ENCODE data around the gene RPL13. TPM values are rescaled to one million over a fixed set of nuclear protein-coding genes. Genes with fewer than 3 reads are reported as not detected.
"Not testable (repeated sequence)": the region's sequence is repeated elsewhere in the genome, so short reads cannot be mapped to it uniquely, and the experiment has no call there.

RPL13 gene
- total RNA-seq, 1 donor from 2014 or later, result 9,109 TPM

DNA sequence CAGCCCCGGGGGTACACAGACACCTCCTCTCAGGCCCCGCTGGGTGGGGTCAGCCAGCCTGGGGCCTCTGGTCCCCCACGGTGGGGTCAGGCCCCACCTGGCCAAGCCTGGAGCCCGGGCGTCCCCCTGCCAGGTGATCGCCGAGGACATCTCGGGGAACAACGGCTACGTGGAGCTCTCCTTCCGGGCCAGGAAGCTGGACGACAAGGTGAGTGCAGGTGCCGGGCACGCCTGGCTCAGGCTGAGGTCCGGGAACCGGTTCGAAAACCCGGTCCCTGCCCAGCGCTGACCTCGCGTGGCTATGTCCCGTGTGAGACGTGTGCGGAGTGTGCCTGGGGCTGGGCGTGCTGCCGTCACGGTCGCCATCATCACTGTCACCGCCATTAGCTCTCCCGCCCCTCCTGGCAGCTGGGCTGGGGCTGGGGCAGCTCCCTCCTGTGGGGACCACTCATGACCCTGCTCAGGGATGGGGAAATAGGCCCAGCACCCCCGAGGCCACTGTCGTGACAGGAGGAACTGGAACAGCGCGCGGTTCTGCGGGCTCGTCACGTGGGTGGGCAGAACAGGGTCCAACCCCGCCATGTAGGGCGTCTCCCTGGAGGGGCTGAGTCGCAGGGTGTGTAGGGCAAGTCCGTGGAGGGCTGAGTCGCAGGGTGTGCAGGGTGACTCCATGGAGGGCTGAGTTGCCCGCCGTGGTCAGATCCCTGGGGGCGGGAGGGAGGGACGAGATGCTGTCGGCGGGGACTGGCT is 23.6 kb downstream of the RPL13 start:
- no peak overlapping the region for H3K4me3 ChIP-seq (ENCODE audit: low read depth, low read length)
- no peak for DNase-seq (ENCODE audit: low read depth)
- TF ChIP-seq, protein P1, sequence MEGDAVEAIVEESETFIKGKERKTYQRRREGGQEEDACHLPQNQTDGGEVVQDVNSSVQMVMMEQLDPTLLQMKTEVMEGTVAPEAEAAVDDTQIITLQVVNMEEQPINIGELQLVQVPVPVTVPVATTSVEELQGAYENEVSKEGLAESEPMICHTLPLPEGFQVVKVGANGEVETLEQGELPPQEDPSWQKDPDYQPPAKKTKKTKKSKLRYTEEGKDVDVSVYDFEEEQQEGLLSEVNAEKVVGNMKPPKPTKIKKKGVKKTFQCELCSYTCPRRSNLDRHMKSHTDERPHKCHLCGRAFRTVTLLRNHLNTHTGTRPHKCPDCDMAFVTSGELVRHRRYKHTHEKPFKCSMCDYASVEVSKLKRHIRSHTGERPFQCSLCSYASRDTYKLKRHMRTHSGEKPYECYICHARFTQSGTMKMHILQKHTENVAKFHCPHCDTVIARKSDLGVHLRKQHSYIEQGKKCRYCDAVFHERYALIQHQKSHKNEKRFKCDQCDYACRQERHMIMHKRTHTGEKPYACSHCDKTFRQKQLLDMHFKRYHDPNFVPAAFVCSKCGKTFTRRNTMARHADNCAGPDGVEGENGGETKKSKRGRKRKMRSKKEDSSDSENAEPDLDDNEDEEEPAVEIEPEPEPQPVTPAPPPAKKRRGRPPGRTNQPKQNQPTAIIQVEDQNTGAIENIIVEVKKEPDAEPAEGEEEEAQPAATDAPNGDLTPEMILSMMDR (conservative IDR thresholded peaks at IDR 0.05; ENCODE audit: low read depth, low read length), result no peak

DNA sequence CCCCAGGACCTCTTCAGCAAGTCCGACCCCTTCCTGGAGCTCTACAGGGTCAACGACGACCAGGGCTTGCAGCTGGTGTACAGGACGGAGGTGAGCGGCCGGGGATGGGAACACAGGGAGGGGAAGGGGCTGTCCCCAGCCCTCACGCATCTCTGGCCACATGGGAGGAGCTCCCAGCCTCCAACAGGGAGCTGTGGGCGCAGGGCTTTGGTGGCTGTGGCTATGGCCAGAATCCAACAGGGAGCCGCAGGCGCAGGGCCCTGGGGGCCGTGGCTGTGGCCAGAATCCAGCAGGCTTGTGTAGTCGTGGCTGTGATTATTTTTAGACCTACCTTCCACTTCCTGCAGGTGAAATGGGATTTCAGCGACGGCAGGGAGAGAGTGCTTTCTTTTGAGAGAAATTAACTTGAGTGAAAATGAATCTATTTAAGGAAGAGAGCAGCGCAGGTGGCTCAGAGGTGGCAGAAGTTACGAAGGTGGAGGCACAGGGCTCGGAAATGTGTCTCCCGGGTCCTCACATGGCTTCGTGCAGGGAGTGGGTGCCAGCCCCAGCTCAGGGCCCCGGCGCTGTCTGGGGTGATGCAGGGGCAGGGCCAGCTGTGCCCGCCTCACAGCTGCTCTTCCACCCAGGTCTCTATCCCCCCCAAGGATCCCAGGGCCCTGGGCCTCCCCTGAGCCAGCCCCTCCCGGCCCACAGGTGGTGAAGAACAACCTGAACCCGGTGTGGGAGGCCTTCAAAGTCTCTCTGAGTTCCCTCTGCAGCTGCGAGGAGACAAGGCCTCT is 24.5 kb downstream of the RPL13 start:
- TF ChIP-seq, protein P1 (conservative IDR thresholded peaks at IDR 0.05; ENCODE audit: low read depth, low read length), result no peak
- DNase-seq (ENCODE audit: low read depth), result no peak

DNA sequence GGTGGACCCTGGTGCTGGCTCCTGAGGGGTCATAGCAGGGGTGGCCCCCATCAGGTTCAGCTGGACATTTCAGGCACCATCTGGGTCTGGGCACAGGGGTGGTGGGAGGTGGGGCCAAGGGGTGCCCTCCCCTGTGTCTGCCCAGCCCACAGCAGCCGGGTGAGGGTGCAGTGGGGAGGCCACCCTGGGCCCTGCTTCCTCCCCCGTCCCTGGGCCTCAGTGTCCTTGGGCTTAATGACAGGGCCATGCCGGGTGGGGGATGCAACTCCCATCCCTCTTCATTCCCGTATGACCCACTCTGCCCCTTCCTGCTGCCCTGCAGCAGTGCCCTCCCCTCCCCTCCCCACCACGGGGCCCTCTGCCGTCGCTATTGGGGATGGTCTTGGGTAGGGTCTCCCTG is 25.7 kb downstream of the RPL13 start:
- TF ChIP-seq, protein P1 (conservative IDR thresholded peaks at IDR 0.05; ENCODE audit: low read depth, low read length), result no peak
- DNase-seq (ENCODE audit: low read depth), result no peak
- H3K4me3 ChIP-seq (ENCODE audit: low read depth, low read length), result no peak overlapping the region

More for the DNA sequence above, 24.5 kb downstream of the RPL13 start:
- no peak overlapping the region for H3K4me3 ChIP-seq (ENCODE audit: low read depth, low read length)

DNA sequence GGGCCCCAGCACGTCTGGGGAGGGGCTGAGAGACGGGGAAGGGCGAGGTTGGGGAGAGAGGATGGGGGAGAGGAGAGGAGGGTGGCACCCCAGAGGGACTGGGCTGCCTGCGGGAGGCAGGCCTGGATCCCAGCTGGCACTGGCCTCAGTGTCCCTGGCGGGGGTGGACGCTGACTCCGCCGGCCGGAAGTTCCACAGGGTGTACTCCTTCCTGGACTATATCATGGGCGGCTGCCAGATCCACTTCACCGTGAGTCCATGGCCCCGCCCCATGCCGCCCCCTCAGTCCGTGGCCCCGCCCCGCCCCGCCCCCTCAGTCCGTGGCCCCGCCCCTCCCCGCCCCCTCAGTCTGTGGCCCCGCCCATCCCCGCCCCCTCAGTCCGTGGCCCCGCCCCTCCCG is 26.4 kb downstream of the RPL13 start:
- TF ChIP-seq, protein P1 (conservative IDR thresholded peaks at IDR 0.05; ENCODE audit: low read depth, low read length), result no peak
- no peak for DNase-seq (ENCODE audit: low read depth)
- H3K4me3 ChIP-seq (ENCODE audit: low read depth, low read length), result no peak overlapping the region

DNA sequence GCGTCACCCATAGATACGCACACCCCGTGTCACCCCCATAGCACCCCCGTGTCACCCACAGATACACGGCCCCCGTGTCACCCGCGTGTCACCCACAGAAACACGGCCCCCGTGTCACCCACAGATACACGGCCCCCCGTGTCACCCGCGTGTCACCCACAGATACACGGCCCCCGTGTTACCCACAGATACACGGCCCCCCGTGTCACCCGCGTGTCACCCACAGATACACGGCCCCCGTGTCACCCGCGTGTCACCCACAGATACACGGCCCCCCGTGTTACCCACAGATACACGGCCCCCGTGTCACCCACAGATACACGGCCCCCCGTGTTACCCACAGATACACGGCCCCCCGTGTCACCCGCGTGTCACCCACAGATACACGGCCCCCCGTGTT is 27.2 kb downstream of the RPL13 start:
- DNase-seq (ENCODE audit: low read depth); H3K4me3 ChIP-seq (ENCODE audit: low read depth, low read length): not testable (repeated sequence)

DNA sequence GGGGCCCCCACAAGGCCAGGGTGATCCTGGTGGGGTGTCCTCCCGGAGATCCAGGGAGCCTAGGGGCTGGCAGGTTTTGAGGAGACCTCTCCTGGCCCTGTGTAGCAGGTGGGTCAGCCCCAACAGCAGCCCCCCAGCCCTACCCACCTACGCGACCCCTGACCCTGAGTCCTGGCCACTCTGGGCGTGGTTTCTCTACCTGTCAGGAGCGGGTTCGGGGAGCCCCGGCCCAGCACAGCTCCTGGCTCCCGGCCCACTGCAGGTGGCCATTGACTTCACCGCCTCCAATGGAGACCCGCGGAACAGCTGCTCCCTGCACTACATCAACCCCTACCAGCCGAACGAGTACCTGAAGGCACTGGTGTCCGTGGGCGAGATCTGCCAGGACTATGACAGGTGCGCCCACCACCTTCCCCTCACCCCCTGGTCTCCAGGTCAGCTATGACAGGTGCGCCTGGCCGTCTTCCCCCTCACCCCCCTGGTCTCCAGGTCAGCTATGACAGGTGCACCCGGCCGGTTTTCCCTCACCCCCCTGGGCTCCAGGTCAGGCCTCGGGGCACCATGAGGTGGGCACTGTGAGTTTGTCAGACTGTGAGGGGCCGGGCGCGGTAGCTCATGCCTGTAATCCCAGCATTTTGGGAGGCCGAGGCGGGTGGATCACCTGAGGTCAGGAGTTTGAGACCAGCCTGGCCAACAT is 28.1 kb downstream of the RPL13 start:
- DNase-seq (ENCODE audit: low read depth), result no peak
- H3K4me3 ChIP-seq (ENCODE audit: low read depth, low read length), result no peak overlapping the region
- TF ChIP-seq, protein P1 (conservative IDR thresholded peaks at IDR 0.05; ENCODE audit: low read depth, low read length), result no peak

DNA sequence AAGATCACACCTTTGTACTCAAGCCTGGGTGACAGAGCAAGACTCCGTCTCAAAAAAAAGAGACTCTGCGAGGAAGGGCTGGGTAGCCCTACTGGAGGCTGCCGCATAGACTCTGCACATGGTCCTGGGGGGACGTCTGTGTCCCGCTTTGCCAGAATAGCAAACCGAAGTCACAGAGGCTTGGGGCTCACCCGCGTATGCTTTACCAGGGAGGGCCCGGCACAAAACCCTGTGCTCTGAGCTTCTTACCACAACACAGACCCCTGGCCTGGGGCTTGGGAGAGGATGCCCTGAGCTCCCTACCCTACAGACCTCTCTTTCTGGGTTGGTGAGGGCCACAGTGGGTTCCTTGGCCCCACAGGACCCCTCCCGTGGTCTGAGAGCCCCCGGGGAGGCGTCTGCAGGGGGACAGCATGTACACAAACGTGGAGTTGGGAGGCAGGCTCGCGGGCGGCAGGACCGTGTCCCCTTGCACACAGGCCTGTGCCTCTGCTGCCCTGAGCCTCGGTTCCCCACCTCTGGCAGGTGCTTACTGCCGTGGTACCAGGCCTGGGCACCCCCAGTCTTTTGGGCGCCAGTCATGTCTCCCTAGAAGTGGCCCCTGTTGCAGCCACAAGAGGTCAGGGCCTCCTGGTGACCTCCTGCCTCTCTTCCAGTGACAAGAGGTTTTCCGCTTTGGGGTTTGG is 28.9 kb downstream of the RPL13 start:
- DNase-seq (ENCODE audit: low read depth), result no peak
- no peak overlapping the region for H3K4me3 ChIP-seq (ENCODE audit: low read depth, low read length)
- TF ChIP-seq, protein P1 (conservative IDR thresholded peaks at IDR 0.05; ENCODE audit: low read depth, low read length), result no peak
